SIG-M5 treated with dmso at 0.1 percent for 504 hours (cell line): ENCODE measurements around the gene LHPP.

Source experiments
- DNase-seq: peaks from one replicate; lab custom pipeline; 2025; ENCODE audit not compliant: unreplicated experiment; lab: John Stamatoyannopoulos, UW

Gene LHPP

GRCh38 chr10:124447751-124448466 is 13.7 kb upstream of the LHPP start:
- DNase-seq: no peak

- no peak for DNase-seq
Observed at GRCh38 chr10:124448696-124449169, 12.9 kb upstream of the LHPP start.

GRCh38 chr10:124449170-124450011 is 12.2 kb upstream of the LHPP start:
- DNase-seq: no peak

- DNase-seq: no peak
Observed at GRCh38 chr10:124450012-124450782, 11.4 kb upstream of the LHPP start, which contains the start of gene NKX1-2. Gene NKX1-2, minus strand, starts transcription at chr10:124450035. Its CDS starts 92 bp downstream, at chr10:124449943.

GRCh38 chr10:124450783-124451057 is 10.9 kb upstream of the LHPP start:
- DNase-seq: no peak

- no peak for DNase-seq
Observed at GRCh38 chr10:124451276-124451675, 10.3 kb upstream of the LHPP start.

GRCh38 chr10:124453960-124454610 is 7.5 kb upstream of the LHPP start:
- no peak for DNase-seq

- DNase-seq: no peak
Observed at GRCh38 chr10:124455441-124455840, 6.2 kb upstream of the LHPP start.

GRCh38 chr10:124458473-124458872 is 3.1 kb upstream of the LHPP start:
- DNase-seq: no peak

GRCh38 chr10:124458889-124459288 is 2.7 kb upstream of the LHPP start:
- no peak for DNase-seq

- DNase-seq: no peak
Observed at GRCh38 chr10:124459395-124459794, 2.2 kb upstream of the LHPP start.

GRCh38 chr10:124460144-124460543 is 1.5 kb upstream of the LHPP start:
- no peak for DNase-seq

- DNase-seq: no peak
Observed at GRCh38 chr10:124462348-124462695, 699 bp downstream of the LHPP start.

GRCh38 chr10:124464028-124464965 is 2.7 kb downstream of the LHPP start:
- no peak for DNase-seq

- DNase-seq: peak; percentile 13
Observed at GRCh38 chr10:124465003-124465776, 3.6 kb downstream of the LHPP start.

- no peak for DNase-seq
Observed at GRCh38 chr10:124465777-124466488, 4.3 kb downstream of the LHPP start.

GRCh38 chr10:124467165-124467564 is 5.5 kb downstream of the LHPP start:
- no peak for DNase-seq

GRCh38 chr10:124468624-124469023 is 7.0 kb downstream of the LHPP start:
- no peak for DNase-seq
